GM18517 (cell line): Measurements from ENCODE around the gene UNC13B.
"Not testable (repeated sequence)": the region's sequence is repeated elsewhere in the genome, so short reads cannot be mapped to it uniquely, and the experiment has no call there.

Experiments
- ATAC-seq: cut with Tn5 transposase; IDR thresholded peaks from one replicate; pipeline ENCODE4 v1.9.1; 2021; ENCODE audit warnings: mild to moderate bottlenecking, moderate library complexity; ENCODE audit not compliant: unreplicated experiment

Gene UNC13B

DNA sequence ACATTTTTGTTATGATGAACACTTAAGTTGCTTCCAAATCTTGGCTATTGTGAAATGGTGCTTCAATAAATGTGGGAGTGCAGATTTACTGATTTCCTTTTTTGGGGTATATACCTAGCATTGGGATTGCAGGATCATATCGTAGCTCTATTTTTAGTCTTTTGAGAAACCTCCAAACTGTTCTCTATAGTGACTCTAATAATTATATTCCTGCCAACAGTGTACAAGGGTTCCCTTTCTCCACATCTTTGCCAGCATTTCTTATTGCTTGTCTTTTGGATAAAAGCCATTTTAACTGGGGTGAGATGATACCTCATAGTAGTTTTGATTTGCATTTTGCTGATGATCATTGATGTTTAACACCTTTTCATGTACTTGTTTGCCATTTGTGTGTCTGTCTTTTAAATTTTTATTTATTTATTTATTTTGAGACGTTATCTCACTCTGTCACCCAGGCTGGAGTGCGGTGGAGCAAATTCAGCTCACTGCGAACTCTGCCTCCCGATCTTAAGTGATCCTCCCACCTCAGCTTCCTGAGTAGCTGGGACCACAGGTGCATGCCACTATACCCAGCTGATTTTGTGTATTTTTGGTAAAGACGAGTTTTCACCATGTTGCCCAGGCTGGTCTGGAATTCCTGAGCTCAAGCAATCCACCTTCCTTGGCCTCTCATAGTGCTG lies 59.0 kb downstream of the UNC13B start:
- no peak for ATAC-seq

DNA sequence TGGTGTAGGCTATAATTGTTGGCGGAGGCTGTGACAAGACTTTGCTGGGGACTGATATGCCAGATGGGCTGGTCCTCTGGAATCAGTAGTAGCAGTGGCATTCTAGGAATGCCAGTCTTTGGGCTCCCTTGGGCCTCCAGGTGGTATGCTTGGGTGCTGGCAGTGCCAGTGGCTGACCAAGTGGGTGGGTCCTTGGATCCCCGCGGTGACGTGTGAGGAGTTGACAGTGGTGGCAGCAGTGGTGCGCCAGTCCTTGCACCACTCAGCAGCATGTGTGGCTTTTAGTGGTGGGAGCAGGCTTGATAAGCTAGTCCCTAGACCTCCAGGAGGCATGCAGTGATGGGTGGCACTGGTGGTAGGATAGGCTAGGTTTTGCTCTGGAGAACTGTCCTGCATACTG lies 63.9 kb downstream of the UNC13B start:
- ATAC-seq, result no peak

DNA sequence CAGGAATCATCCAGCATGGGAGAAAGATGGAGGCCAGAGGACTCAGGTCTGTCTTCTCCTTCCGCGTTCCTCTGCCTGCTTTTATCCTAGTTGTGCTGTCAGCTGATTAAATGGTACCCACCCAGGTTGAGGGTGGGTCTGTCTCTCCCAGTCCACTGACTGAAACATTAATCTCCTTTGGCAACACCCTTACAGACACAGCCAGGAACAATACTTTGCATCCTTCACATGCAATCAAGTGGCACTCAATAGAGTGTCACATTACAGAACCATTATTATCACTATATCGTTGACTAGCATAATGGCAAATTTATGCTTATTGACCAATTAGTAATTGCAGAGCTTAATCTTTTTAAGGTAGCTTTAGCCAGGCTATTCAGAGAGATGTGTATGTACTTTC lies 64.8 kb downstream of the UNC13B start:
- no peak for ATAC-seq

DNA sequence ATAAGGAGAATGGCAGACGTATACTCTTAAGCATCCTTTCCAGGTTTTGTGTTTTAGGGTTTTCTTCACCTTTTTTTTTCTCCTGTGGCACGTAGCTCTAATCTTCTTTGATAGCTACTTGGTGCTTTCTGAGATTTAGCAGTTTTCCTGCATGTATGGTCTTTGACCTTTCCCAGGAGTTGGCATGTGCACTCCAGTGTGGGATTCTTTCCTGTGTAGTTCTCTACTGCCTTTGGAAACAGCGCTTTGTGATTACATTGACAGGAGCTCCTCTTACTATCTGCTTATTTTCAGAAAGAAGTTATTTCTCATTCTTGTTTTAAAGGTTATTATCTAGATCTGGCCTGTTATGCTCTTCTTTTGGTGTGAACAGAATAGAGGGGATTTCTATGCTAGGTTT lies 65.5 kb downstream of the UNC13B start:
- no peak for ATAC-seq

DNA sequence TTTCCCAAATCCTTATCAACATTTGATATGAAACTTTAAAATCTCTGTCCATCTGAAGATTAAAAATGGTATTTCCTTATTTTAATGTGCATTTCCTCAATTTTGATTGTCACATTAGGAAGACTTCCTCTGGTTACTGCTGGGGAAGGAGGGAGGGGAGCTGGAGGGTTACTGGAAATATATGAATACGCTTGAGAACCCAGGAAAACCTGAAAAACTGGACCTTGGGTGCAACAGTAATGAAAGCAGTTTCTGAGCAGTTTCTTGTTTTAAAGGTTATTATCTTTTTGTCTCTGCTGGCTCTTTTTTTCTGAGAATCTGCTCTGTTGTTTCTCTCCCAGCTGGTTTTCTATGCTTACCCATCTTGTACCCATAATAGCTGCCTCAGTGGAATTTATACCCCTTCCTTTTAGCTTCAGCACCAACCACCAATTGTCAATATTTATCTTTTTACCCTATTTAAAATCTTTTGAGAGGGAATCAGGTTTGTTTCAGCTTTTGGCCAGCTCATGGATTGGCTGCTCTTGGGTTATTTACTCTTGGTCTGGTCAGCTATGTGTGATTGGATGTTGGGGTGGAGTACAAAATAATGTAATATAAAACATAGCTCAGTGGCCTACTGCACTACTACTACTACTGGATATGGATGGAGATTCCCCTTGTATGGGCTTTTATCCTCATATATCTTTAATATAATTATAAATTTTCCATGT lies 67.4 kb downstream of the UNC13B start:
- no peak for ATAC-seq

DNA sequence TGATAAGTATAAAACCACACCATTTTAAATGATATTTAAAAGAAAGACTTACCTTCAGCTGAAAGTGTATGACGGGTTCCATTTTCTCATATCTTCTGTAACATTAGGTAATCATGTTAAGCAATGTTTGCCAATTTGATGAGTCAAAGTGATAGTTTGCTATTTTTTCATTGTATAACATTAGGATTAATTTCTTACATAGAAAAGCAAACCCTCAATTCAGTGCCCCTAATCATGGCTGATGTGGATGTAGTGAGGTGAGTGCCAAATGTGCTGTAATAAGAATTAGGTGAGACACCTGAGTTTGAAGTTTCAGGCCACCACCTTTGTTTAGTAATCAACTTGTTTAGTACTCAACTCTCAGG lies 68.0 kb downstream of the UNC13B start:
- no peak for ATAC-seq

DNA sequence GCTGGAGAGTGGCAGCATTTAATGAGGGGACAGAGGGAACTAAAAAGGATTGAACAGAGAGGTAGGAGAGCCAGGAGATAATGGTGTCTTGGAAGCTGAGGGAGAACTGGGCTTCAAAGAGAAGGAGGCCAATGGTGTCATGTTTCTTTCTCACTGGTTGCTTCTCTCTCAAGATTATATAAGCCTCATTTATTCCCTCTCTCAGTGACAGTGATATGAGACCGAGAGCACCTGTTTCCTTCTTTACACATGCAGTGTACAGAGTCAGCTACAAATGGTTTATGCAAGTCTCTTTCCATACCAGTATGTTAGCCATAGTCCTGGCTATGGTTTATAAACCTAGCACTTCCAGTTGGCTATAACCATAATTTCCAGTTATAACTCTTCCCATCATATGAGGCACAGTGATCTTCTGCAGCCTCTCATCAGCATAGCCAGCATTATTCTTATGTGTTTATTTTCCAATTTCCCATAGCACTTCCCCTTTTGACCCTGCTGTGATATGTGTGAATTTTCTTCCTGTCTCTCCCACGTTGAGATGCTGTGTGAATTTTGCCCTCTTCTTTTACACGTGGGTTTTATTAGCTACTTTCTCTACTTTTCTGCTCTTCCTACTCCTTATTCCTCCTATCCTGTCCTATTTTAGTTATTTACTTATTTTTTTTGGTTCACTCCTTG lies 71.2 kb downstream of the UNC13B start:
- ATAC-seq, result no peak

DNA sequence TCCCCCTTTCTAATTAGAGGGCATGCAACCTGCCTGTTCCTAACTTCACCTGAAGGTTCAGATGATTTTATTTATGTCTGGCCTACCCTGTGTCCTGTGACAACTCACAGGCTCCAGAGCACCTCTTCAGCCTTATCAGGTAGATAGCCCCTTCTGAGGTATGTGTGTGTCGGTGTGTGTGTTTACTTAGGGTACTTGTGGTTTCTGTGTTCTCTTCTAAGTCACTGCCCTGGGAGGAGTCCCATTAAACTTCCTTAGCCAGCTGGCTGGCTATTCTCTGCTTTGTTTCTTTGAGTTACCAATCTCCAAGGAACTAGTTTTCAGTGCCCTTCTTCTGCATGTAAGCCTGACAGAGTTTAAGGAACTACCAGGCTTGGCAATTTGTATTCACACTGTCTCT lies 74.9 kb downstream of the UNC13B start:
- no peak for ATAC-seq

DNA sequence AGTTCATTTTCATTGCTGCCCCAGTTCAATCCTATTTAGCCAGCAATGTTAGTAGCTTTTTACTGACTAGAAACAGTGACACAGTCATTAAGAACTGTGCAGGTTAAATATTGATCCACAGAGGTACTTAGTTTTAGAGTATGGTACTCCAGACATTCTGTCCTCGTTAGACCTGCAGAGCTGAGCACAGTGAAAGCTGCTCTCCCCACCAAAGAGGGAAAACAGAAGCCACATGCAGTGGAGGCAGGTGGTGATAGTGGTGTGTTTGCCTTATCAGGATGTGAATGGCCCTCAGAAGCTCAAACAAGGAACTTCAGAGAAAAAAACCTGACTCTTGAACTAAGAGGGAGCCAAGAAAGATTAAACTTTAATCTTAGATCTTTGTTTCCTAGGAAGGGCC lies 75.5 kb downstream of the UNC13B start:
- no peak for ATAC-seq

DNA sequence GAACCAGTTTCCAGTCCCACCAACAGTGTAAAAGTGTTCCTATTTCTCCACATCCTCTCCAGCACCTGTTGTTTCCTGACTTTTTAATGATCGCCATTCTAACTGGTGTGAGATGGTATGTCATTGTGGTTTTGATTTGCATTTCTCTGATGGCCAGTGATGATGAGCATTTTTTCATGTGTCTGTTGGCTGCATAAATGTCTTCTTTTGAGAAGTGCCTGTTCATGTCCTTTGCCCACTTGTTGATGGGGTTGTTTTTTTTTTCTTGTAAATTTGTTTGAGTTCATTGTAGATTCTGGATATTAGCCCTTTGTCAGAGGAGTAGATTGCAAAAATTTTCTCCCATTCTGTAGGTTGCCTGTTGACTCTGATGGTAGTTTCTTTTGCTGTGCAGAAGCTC lies 84.1 kb downstream of the UNC13B start:
- ATAC-seq, result not testable (repeated sequence)

DNA sequence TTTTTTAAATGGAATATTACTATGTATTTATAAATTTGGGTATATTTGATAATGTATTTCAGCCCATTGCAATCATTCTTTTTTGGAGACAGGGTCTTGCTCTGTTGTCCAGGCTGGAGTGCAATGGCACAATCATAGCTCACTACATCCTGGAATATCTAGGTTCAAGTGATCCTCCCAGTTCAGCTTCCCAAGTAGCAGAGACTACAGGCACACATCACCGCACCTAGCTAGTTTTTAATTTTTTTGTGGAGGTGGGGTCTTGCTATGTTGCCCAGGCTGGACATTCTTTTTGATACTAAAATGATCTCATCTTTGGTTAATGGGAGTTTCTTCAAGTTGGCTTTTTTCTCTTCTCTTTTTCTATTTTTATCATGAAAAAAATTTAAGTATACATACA lies 91.3 kb downstream of the UNC13B start:
- no peak for ATAC-seq

DNA sequence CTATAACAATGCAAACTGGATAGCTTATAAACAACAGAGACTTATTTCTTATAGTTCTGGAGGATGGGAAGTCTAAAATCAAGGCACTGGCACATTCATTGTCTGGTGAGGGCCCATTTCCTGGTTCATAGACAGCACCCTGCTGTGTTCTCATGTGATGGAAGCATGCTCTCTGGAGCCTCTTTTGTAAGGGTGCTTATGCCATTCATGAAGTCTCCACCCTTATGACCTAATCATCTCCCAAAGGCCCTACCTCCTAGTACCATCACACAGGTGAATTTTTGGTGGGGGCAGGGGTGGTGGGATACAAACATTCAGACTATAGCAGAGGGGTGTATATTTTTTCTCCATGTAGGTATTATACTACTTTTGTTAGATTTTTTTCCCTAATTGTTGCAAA lies 92.4 kb downstream of the UNC13B start:
- ATAC-seq, result no peak

DNA sequence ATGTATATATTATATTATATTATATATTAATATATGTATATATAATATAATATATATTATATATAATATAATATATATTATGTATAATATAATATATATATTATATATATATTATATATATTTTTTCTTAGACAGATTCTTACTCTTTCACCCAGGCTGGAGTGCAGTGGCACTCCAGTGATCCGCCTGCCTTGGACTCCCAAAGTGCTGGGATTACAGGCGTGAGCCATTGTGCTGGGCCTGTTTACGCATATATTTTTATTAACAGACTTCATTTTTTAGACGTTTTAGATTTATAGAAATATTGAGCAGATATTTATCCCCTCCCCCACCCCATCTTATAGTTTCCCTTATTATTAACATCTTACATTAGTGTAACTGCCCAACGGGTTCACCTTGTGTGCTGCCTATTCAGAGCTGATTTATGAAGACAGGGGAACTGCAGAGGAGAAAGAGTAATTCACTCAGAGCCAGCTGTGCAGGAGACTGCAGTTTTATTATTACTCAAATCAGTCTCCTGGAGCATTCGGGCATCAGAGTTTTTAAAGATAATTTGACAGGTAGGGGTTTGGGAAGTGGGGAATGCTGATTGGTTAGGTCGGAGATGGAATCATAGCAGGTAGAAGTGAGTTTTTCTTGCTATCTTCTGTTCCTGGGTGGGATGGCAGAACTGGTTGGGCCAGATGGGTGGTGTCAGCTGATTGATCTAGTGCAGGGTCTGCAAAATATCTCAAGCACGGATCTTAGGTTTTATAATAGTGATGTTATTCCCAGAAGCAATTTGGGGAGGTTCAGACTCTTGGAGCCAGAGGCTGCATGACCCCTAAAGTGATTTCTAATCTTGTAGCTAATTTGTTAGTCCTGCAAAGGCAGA lies 93.4 kb downstream of the UNC13B start:
- no peak for ATAC-seq

DNA sequence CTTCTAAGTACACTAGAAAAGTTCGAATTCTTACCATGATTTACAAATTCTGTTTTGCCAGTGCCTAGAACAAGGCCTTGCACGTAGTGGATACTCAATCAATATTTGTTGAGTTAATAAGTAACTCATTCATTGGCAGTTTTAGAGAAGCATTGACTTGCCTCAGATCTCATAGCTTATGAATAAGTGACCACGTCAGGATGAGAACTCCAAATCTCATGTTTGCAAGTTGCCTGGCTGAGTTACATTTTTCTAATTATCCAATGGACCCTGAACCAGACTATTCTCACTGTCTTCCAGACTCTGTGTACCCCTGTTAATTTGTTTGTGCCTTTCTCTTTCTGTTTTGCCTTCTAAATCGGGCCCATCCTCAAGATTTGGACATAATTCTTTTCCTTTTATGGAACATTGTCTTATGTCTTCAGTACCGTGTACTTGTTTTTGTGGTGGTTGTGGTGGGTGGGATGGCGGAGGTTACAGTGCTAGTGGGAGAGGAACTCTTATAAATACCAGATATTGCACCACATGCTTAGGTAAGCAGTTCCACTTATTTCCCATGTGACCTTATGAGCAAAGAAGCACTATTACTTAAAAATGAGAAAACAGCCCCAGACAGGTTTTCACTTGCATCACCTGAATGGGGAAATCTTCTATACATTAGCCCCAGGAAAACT lies 96.3 kb downstream of the UNC13B start:
- ATAC-seq, result no peak

DNA sequence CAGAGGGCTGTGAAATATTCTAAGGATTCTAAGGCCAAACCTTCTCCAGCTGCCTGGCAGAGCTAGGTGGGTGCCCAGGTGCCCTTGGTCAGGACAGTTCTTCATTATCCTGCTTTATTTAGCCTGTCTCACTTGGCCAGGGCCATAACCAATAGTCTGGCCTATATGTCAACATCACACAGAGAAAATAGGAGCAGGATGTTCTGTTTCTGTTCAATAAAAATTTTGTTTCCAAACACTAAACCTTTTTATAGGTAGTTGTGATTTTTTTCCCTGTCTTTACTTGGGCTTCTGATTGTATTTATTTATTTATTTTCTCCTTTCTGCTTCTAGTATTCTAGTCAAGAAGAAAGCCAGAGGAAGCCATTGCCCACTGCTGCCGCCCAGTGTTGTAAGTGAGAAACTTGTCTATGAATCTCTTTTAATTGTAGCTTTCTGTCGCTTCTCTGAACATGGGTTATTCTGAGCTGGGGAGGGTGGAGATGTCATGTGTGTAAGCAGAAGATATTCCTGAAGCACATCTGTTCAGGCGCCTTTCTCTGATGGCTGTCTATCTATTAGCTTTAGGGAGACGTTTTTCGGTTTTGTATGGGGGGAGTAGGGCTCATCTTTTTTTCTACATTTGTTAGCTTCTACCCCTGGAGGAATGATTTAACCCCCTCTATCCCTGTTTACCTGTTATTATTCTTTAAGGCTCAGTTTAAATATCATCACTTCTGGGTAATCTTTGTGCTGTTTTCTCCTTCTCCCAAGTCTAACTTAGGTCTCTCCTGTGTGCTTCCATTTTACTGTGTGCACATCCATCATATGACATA lies 97.1 kb downstream of the UNC13B start:
- no peak for ATAC-seq

DNA sequence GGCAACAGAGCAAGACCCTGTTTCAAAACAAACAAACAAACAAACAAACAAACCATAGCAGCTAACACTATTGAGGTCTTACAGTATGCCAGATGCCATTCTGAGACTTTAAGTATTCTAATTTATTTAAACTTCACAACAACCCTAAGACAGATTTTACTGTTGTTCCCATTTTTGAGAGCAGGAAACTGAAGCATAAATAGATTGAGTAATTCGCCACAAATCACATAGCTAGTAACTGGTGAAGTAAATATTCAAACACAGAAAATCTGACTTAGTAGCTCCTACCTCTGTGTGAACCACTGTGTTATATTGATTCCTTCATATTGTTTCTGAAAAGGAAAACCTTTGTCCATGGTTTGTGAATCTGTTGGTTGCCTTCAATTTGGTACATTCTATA lies 98.4 kb downstream of the UNC13B start:
- no peak for ATAC-seq

DNA sequence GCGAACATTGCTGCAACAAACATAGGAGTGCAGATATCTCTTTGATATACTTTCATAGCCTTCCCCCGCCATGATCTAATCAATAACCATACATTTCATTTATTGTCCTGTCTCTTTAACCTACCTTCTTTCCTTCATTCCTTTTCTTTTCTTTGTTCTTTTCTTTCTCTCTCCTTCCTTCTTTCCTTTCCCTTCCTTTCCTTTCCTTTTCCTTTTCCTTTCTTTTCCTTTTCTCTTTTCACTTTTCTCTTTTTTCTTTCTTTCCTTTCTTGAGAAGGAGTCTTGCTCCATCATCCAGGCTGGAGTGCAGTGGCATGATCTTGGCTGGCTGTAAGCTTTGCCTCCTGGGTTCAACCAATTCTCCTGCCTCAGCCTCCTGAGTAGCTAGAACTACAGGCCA lies 100.3 kb downstream of the UNC13B start:
- no peak for ATAC-seq

DNA sequence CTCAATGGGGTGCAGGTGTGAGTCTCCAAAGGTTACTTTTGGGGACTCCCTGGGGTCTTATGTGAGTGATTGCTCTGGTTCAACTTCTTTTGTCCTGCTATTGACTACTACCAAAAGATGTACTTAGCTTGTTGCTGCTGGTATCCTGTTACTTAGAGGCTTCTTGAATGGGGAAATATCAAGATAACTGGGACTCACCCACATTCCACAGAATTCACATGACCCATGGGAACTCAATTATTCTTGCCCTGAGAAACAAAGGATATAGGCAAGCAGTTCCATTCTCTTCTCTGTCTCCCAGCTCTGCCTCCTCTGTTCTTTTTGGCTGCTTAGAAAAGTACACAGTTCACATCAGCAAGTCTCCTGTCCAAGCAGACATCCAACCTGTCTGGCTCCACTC lies 105.9 kb downstream of the UNC13B start:
- no peak for ATAC-seq

DNA sequence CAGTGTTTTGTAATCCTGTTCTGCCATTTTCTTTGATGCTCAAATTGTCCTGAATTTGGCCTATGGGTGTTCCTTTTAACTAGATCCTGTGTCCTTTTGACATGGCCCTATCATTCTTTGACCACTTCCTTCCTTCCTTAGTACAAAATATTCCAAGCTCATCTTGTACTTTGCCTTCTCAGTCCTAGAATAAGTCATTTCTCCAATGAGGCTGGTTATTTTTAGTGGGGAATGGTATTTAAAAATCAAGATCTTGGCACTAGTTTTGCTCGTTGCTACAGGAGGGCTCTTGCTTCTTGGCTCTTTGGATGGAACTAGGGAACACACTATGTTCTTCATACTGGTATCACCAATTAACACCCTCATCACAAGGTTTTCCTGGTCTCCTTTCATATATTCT lies 108.1 kb downstream of the UNC13B start:
- ATAC-seq, result no peak

DNA sequence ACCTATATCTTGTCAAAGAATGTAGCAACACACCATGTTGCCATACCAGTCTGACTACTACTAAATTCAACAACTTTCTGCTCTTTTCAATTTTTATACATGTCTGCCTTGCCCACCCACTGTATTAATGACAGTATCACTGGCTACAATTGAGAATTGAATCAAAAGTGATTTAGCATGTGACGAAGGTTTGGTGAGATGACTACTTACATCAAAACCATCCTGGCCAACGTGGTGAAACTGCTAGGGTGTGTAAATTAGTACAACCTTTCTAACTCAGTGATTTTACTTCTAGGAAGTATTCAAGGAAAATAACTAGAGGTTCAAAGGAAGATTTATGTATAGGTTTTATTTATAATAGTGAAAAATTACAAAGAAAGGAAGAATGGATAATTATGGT lies 109.8 kb downstream of the UNC13B start:
- ATAC-seq, result no peak
